ENCODE data around the gene OR6Y1.

The OR6Y1 gene

DNA sequence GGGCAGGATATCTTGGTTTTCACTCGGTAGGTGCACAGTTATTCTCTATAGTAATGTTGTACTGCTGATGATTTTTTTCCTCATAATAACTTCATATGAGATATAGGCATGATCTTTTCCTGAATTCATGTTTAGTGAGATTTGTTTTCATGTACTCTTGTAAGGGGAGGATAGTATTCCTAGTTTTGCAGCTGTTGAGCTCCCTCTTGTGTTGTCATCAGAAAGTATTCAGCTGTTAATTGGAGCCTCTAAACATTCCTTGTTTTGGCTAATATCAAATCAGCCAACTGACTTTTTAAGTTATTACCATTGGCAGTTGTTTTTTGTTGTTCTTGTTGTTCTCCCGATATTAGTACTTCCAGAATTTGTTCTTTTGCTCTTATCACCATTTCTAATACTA lies 57.8 kb downstream of the OR6Y1 start:
- no peak for DNase-seq

DNA sequence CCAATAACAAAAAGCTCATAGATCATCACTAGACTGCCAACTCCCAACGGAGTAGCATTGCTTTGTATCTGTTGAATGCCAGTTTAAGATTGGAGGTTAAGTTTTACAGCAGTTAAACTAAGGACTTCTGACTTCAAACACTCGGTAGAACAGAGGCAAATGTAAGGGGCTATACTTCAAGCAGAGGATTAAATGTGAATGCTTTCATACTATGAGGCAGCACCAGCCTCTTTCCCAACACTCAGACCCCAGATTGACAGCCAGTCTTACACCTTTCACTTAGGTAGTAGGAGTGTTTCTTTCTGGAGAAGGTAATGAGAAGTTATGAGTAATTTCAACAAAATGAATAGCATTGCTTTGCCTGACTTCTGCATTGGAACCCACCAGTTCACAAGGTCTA lies 59.4 kb downstream of the OR6Y1 start:
- DNase-seq, result no peak
